Measurements from ENCODE around the gene ADIG.

GRCh38 chr20:38537176-38537575, 43.8 kb upstream of the ADIG start:
- TF ChIP-seq POLR2AphosphoS5 (IDR thresholded peaks at IDR 0.05) (no peak), CTCF (IDR thresholded peaks at IDR 0.05) (no peak)

Measured in stomach (tissue), 4 donors.